Stimulated activated CD8-positive, alpha-beta memory T cell treated with anti-CD3 and anti-CD28 coated beads, Interleukin-15, amount 100 ng/mL, for 48 hours (primary cell): ENCODE measurements around the gene UQCC2.

ENCODE experiments used
- DNase-seq, 2 donors: peaks; one replicate each; pipeline ENCODE4 v3.0.0-alpha.2; 2020; ENCODE audit warnings: low read depth in 2 of 2

The UQCC2 gene

GRCh38 chr6:33711140-33712129, at the start of gene UQCC2:
TSS of gene UQCC2 (minus strand) at chr6:33711700. CDS start at chr6:33711686, 14 bp downstream.
- DNase-seq = peak; percentile 95

- DNase-seq = no peak
Observed at GRCh38 chr6:33759887-33760629, 48.6 kb upstream of the UQCC2 start.

GRCh38 chr6:33758815-33759216, 47.3 kb upstream of the UQCC2 start:
- DNase-seq = no peak

GRCh38 chr6:33757906-33758305, 46.4 kb upstream of the UQCC2 start:
- no peak for DNase-seq

- no peak for DNase-seq
Observed at GRCh38 chr6:33757113-33757512, 45.6 kb upstream of the UQCC2 start.

GRCh38 chr6:33756211-33756954, 44.9 kb upstream of the UQCC2 start:
- DNase-seq = no peak

DNA sequence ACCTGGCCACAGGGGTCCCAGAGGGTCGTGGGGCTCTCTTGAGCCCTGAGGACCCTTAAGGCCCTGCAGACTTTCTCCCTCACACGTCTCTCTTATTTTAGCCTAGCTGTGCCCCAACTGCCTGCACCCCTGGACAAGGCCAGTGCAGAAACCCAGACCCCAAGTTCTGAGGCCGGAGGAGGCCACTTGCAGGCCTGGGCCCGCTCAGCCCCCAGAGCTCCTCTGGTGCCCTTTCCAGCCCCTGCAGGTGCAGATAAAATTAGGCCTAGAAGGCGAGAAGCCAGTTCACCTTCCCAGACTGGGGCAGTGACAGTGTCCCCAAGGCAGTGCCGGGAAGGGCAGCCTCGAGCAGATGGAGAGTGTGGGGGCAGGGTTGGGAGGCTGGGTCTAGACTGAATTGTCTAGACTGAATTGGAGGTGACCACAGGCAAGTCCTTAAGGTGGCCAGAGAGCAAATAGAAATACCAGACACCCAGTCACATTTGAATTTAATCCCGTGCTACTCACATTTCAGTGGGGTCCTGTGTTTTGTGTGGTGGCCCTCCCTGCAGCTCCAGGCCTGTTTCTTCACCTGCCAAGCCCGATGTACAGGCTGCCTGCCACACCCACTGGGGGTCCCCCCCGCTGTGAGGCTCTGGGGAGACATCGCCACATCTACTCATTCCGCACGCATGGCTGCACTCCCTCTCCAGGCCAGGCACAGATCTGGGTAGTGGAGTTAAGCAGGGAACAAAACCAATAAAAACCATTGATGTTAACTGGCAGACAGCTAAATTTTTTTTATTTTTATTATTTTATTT, 43.8 kb upstream of the UQCC2 start:
- DNase-seq = no peak

GRCh38 chr6:33754222-33754621, 42.7 kb upstream of the UQCC2 start:
- DNase-seq = no peak

DNA sequence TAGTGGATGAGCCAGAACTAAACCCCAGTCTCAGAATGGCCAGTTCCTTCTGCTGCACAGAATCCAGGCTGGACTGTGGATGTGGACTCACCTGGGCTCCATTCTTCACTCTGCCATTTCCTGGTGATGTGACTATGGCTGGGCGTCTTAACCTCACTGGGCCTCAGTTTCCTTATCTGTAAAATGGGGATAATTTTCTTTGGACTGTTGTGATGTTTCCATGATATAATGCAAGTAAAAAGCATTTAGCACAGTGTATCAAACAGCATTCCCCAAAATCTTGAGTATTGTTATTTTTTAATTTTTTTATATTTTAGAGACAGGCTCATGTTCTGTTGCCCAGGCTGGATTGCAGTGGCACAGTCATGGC, 41.1 kb upstream of the UQCC2 start:
- no peak for DNase-seq

- no peak for DNase-seq
Observed at GRCh38 chr6:33751771-33752645, 40.5 kb upstream of the UQCC2 start.

DNA sequence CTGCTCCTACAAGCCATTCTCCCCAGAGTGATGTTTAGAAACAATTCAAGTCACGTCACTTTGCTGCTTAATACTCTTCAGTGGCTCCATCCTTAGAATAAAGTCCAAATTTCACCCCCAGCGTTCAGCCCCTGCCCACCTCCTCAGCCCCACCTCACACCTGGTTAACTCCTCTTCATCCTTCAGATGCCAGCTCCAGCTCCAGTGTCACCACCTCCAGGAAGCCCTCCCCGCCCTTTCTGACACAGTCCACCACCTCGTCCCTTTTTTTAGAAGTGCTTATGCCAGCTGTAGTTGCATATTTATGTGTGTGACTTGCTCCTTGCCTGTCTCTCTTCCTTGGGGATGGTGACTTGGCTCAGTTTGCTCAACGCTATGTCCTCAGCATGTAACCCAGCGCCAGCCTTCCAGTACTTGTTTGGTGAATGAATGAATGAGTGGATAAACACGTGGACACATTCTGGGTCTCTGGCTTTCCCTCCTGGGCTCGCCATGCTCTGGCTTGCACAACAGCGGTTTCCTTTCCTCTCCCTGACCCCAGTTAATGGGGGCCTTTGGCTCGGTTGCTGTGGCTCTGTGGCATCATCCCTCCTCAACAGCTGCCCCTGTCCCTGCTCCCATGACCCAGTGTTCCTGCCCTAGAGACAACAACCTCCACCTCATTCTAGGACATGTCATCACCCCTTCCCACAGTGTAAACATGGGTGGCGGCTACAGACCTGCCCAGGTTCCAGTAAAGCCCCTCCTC, 38.9 kb upstream of the UQCC2 start:
- no peak for DNase-seq

DNA sequence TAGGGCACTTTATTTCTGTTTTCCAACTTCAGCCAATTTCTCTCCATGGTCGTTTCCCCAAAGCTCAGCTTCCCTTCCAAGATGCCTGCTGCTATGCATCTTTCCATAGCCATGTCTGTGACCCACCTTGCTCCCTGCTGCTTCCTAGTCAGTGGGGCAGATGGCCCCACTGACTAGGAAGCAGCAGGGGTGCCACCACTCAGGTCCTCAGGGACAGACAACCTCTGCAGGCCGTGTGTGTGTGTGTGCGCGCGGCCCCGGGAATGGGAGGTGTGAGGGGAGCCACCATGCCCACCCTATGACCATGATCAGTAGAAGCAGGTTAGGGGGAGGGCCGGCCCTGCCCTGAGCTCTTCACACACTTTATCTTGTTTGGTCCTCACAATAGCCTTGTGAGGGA, 37.9 kb upstream of the UQCC2 start:
- no peak for DNase-seq

DNA sequence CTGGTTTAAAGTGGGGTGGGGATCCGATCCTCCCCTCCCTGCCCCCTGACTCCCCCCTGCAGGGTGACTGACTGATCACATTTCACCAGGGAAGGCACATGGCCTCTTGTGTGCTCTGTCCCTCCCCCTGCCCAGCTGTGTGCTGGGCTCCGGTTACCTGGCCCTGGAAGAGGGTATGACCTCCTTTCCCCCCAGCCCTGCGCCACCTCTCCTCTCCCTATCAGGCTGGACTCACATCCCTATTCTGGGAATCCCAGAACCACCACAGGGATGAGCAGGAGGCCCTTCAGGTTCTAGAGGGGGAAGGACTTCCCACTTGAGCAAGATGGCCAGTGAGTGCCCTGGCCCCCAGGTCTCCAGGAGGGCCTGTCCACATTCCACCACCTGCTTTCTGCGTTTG, 37.3 kb upstream of the UQCC2 start:
- DNase-seq = no peak

DNA sequence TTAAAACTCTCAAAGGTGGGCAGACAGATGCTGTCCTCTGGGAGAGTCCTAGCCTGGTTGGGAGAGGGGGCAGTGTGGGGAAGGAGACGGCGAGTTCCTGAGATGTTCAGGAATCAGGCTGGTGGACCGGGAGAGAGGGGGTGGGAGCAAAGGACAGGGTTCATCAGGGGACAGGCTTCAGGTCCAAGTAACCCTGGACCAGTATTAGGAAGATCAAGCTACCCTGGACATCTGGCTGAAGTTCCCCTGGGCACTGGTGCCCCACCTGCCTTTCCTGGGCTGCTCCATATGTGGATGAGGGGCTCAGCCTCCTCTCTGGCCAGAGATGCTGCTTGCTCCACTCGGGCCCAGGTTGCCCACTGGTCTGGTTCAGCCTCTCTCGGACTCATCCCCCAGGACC, 36.3 kb upstream of the UQCC2 start:
- DNase-seq = no peak

GRCh38 chr6:33746651-33747100, 35.2 kb upstream of the UQCC2 start, which contains the start of gene IP6K3:
TSS of gene IP6K3 (minus strand) at chr6:33746905. CDS start at chr6:33735476, 11,429 bp downstream.
- DNase-seq = no peak

DNA sequence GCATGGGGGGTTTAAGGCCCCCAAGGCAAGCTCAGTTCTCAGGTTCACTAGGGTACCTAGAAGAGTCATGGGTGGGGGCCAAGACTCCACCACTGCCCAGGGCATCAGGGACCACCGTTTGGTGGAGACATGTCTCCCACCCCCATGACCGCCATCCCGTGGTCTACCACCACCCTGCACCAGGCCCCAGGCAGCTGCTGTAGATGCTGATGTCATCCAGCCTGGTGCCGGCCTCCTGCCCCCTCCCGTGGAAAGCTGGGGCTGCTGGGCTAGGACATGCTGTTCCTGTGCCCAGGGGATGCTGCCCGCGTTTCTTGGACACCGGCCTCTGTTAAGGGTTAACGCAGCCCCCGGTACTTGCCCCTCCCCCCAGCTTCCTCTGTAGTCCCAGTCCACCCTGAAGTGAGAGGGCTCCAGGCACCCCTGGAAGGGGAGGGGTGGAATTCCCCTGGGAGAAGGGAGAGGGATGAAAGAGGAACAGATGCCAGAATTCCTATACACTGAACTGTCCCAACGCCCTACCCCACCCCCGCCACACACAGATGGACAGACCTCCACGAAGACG, 34.6 kb upstream of the UQCC2 start:
- DNase-seq = no peak

DNA sequence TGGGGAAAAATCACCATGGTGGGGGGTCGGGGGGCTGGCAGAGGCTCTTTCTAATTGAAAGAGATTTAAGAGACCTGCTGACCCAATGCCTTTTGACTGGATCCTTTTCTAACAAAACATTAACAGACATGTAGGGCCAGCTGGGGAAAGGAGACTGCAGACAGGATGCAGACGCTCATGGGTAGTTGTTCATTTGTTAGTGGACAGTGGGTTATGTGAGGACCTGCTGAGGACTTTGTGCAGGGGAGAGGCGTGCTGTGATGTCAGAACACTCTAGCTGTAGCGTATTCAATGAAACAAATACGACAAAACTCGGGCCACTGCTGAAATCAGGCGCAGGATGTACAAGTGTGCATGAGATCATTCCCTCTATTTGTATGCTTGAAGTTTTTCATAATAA, 34.0 kb upstream of the UQCC2 start:
- DNase-seq = no peak

DNA sequence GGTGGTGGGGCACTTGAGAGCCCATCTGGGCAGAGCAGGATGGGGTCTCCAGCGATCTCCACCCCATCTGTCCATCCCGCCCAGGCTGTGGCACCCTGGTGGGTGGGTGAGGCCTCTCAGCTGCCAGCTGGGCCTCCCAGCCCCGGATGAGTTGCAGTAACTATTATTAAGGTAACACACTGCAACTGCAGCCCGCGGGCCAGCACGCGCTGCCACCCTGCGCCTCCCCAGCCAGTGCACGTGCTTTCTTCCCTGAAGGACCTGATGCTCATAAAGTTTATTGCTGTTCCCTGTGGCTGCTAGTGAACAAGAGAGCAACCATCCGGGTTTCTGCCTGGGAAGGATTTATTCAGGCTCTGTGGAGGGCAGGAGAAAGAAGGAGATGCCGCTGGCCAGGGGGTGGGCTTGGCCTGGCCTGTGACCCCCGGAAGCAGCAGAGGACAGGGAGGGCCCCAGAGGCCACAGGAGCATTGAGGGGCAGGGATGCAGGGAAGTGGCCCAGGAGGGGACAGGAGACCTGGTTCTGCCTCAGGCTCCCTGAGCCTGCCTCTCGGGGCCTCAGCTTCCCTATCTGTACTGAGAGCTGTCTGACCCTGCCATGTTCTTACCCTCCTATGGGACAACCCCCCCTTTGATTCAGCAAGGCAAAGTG, 33.5 kb upstream of the UQCC2 start:
- DNase-seq = no peak
